ENCODE measurements around the gene PTOV1.

DNA sequence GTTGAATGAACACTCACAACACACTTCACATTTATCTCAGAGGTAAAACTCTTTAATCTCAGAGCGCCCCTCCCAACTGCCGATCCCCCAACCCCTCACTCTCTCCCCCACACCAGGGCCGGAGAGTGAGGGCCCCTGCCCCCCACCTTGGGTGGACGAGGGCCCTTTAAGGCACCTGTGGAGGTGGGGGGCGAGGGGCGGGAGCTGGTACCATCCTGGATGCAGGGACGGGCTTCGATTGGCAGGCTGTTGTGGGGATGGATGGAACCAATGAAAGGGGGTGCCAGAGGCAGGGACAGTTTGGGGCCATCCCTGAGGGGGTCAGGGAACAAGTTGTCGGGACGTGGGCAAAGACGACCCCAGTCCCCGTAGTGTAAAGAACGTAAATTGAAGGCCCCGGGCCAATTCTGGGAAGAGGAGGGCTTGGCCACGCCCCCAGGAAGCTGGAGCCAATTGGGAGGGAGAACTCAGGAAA lies 18.1 kb downstream of the PTOV1 start:
- TF ChIP-seq CTCF (IDR thresholded peaks at IDR 0.05; ENCODE audit: low read length) = no peak
- TF ChIP-seq EZH2 (IDR thresholded peaks at IDR 0.05; ENCODE audit: borderline replicate concordance, low read length) = no peak

Measured in OCI-LY1 (cell line).